Heart left ventricle (tissue), 16 donors: Measurements from ENCODE around the gene SUGCT. TPM values are rescaled to one million over a fixed set of nuclear protein-coding genes. Genes with fewer than 3 reads are reported as not detected.

Experiments used
- ATAC-seq, 4 donors: fragments of 200-7000 bp; cut with Tn5 transposase; one replicate each; pipeline ENCODE4 v1.9.1; 2020 to 2022; ENCODE audit warnings: moderate library complexity in 4 of 4, mild to moderate bottlenecking in 3 of 4, moderate number of reproducible peaks in 1 of 4
- DNase-seq, 5 donors: peaks; one replicate each; pipeline ENCODE4 v3.0.0-alpha.2; 2020
- H3K27ac ChIP-seq, 12 donors: fragments of 200-600 bp; sonication (generic) in 4 of 12; one replicate each; pipeline versions ENCODE4 v1.5.0 to v1.8.0; 2016 to 2022; ENCODE audit warnings: mild to moderate bottlenecking in 2 of 12
- H3K27me3 ChIP-seq, 9 donors: fragments of 200-600 bp; sonication (generic) in 2 of 9; one replicate each; pipeline versions ENCODE4 v1.5.1 to v1.8.0; 2016 to 2022; ENCODE audit warnings: mild to moderate bottlenecking in 3 of 9
- H3K36me3 ChIP-seq, 9 donors: fragments of 200-600 bp; sonication (generic) in 2 of 9; one replicate each; pipeline versions ENCODE4 v1.5.0 to v1.8.0; 2018 to 2022; ENCODE audit warnings: mild to moderate bottlenecking in 2 of 9
- H3K4me1 ChIP-seq, 12 donors: fragments of 200-600 bp; sonication (generic) in 4 of 12; one replicate each; pipeline versions ENCODE4 v1.5.0 to v1.8.0; 2016 to 2022; ENCODE audit warnings: mild to moderate bottlenecking in 3 of 12
- H3K4me3 ChIP-seq, 12 donors: fragments of 200-600 bp; sonication (generic) in 4 of 12; one replicate each; pipeline versions ENCODE4 v1.5.0 to v1.8.0; 2017 to 2022; ENCODE audit warnings: mild to moderate bottlenecking in 9 of 12, moderate library complexity in 4 of 12
- H3K9me3 ChIP-seq, 12 donors: fragments of 200-600 bp; sonication (generic) in 4 of 12; one replicate each; pipeline versions ENCODE4 v1.5.0 to v1.8.0; 2016 to 2022; ENCODE audit warnings: mild to moderate bottlenecking in 1 of 12
- CTCF ChIP-seq, 12 donors: fragments of 200-600 bp; sonication (generic) in 4 of 12; IDR thresholded peaks; one replicate each; pipeline versions ENCODE4 v1.5.0 to v1.8.0; 2018 to 2022; ENCODE audit warnings: antibody characterized with exemption in 12 of 12, mild to moderate bottlenecking in 5 of 12
- POLR2A ChIP-seq, 2 donors: fragments of 450-650 bp; IDR thresholded peaks; one replicate each; pipeline ENCODE4 v1.6.1; 2017; ENCODE audit warnings: antibody characterized with exemption in 2 of 2, mild to moderate bottlenecking in 2 of 2, moderate library complexity in 2 of 2
- WGBS, 4 donors: extraction: QIAGEN DNeasy Blood & Tissue Kit in 2 of 4; methylation state at CpG; one replicate each; pipeline versions ENCODE4 v1.1.5 to v1.1.7; 2013 to 2018; 5-methylcytosine and 5-hydroxymethylcytosine counted together
- intact Hi-C, 10 donors: fragments of 100-400 bp; cut with DNase I; formaldehyde crosslinking; loops; one replicate each; pipeline versions ENCODE4 v1.11.1 to v1.14.2; 2022
- polyA plus RNA-seq, 2 donors: library from polyadenylated mRNA; stranded (reverse); fragments of 200-250 nt; gene quantifications; one replicate each; pipeline ENCODE4 v1.2.3, GENCODE V29; 2013
- total RNA-seq, 9 donors: library from RNA; depleted of rRNA in 2 of 9; stranded (reverse); fragments of >200 nt in 2 of 9; fragmentation: NEBNext Ultra II Directional in 3 of 9; extraction: Animal tissue kit (Norgen Biotek cat#: 25700) in 3 of 9; gene quantifications; one replicate each; pipeline versions ENCODE4 v1.1.0 to v1.2.4, GENCODE V29; 2016 to 2023
- donor health status: ischemic (EF 13 %, LVEDD 7.1; RV severe dilation, severe dysfunction).
- donor health status: healthy with polysubstance abuse.
- donor health status: DM: no; HTN: yes; CAD: no.
- donor health status: DM: no; HTN: no; CAD: no.
- donor health status: ischemic (EF 25% LVEDD 6.9; RV normal size, moderate dysfunction).
- donor health status: ischemic (EF 25% LVEDD 5.7; RV mildly dilated, moderate dysfunction).
- donor health status: healthy.
- donor health status: DM: yes; HTN: yes; CAD: no.
- donor health status: ischemic (EF 35%, LVEDD 5.7; RV mildly dilated, moderate dysfunction).
- donor health status: nonischemic (EF 11% LVEDD 7.7; RV severe dilation, severe dysfunction).
- donor health status: DM: yes; HTN: yes; CAD: no.
- donor health status: PGD.
- donor health status: ischemic (EF 29% LVEDD 5.4; RV normal size, mild dysfunction).
- donor health status: nonischemic (EF 23%, LVEDD 6.1; RV moderate dilation, normal function).

The SUGCT gene
- total and polyA plus RNA-seq, 11 donors: 1.4 to 7.6 (median 4.4) TPM

DNA sequence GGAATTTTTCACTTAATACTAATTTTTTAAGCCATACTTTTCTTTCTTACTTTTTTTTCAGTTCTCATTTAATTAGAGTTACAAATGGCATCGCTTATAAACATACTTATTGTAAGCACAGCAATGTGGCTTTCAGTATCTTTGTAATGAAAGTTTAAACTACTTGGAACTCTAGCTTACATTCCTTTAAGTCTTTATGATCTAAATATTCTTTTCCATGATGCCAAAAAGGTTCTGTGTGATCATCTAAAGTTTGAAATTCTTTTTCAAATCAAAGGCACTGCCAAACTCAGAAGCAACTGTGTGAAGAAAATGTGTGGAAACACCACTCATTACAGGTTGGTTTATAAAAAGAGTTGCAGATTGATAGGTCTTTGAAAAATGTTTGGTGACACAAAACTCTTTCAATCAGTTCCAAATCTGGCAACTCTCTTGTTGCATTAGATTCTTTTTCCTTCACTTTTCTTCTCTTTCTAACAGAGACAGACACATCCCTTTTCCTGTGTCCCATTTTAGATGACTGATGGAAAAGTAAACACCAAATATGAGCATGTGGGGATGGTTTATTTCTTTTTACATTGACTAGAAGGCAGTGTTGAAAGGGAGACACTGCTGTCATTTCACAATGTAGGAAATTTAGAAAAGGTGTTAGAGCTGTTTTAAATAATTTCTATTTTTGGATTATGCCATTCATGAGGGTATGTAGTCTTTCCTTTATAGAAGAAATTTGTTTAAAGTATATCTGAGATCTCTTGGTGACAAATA lies 392.3 kb downstream of the SUGCT start:
- Histone ChIP-seq H3K9me3 (no peaks in the 10 kb centered on the region), H3K4me1 (no peaks in the 10 kb centered on the region), H3K36me3 (no peaks in the 10 kb centered on the region), H3K27me3 (no peaks in the 10 kb centered on the region), H3K27ac (no peak overlapping the region), H3K4me3 (no peak overlapping the region)
- TF ChIP-seq POLR2A (IDR thresholded peaks at IDR 0.05) (no peak), CTCF (IDR thresholded peaks at IDR 0.05) (no peak)
- ATAC-seq: no peak
- no peak for DNase-seq
- intact Hi-C loops: no loop called here
- WGBS, 4 donors: 87 to 92% (median 91%) methylated on average over 1 of the region's 1 CpG

- Histone ChIP-seq H3K4me3 (no peak overlapping the region), H3K4me1 (no peaks in the 10 kb centered on the region), H3K27me3 (no peaks in the 10 kb centered on the region), H3K9me3 (no peaks in the 10 kb centered on the region), H3K27ac (no peak overlapping the region), H3K36me3 (no peaks in the 10 kb centered on the region)
- DNase-seq: no peak
- intact Hi-C loops: no loop called here
- no peak for ATAC-seq
- no peak for TF ChIP-seq CTCF (IDR thresholded peaks at IDR 0.05)
- TF ChIP-seq POLR2A (IDR thresholded peaks at IDR 0.05): no peak
Measured at GRCh38 chr7:40527723-40528122, 392.9 kb downstream of the SUGCT start.

GRCh38 chr7:40530292-40530691 lies 395.5 kb downstream of the SUGCT start:
- ATAC-seq (no peak), DNase-seq (no peak)
- H3K27me3 ChIP-seq: no peaks in the 10 kb centered on the region

DNA sequence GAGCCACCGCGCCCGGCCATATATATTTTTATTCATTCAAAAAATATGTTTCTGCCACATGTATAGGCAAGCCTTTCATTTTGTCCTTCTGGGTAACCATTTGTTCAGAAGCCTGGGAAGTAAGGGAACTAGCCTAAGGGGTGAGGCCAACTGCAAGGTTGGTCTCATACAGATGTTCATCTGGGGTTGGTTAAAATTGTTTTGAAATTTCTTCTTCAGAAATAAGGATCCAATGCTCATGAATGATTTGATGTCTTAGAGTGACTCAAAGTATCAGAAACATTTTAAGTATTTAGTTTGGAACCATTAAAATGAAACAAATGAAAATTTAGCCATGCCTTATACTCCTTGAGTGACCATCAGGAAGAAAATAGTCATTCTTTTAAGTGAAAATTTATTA lies 397.2 kb downstream of the SUGCT start:
- TF ChIP-seq POLR2A (IDR thresholded peaks at IDR 0.05) (no peak), CTCF (IDR thresholded peaks at IDR 0.05) (no peak)
- Histone ChIP-seq H3K4me1 (no peaks in the 10 kb centered on the region), H3K9me3 (no peaks in the 10 kb centered on the region), H3K36me3 (no peaks in the 10 kb centered on the region), H3K4me3 (no peak overlapping the region), H3K27me3 (no peaks in the 10 kb centered on the region), H3K27ac (no peak overlapping the region)
- ATAC-seq: no peak
- no peak for DNase-seq
- intact Hi-C loops: no loop called here
- 97 to 100% (median 98%) methylated on average over 3 of the region's 3 CpGs for WGBS, 4 donors

More at GRCh38 chr7:40530292-40530691, 395.5 kb downstream of the SUGCT start:
- no peaks in the 10 kb centered on the region for H3K9me3 ChIP-seq
- no peak overlapping the region for H3K27ac ChIP-seq
- no peak overlapping the region for H3K4me3 ChIP-seq
- H3K36me3 ChIP-seq: no peaks in the 10 kb centered on the region
- no peak for TF ChIP-seq POLR2A (IDR thresholded peaks at IDR 0.05)
- no peak for TF ChIP-seq CTCF (IDR thresholded peaks at IDR 0.05)
- no peaks in the 10 kb centered on the region for H3K4me1 ChIP-seq
- intact Hi-C loops: no loop called here
